OCI-LY7 (cell line): ENCODE data around the gene DCST2. TPM values are rescaled to one million over a fixed set of nuclear protein-coding genes. Genes with fewer than 3 reads are reported as not detected.
A peak's percentile ranks its signal among the peaks of the same experiment; 100 is the strongest.

Source experiments
- BruUV-seq: library from RNA; stranded (reverse); fragments of 400-500 nt; replicated peaks from 2 replicates; lab custom pipeline; 2021; lab: Mats Ljungman, UMichigan
- CTCF ChIA-PET: fragments of 300-600 bp; sonication (Branson Sonifier 250); formaldehyde crosslinking; loops from one replicate; lab custom pipeline; 2022; ENCODE audit warnings: antibody characterized with exemption; ENCODE audit not compliant: unreplicated experiment; lab: Charles Lee
- POLR2A ChIA-PET: fragments of 300-600 bp; sonication (Branson Sonifier 250); formaldehyde crosslinking; loops from one replicate; lab custom pipeline; 2022; ENCODE audit warnings: antibody characterized with exemption; lab: Charles Lee
- DNase-seq: peaks from one replicate; pipeline ENCODE4 v3.0.0-alpha.2; 2015; ENCODE audit warnings: low spot score
- H2AFZ ChIP-seq: fragments of 200-600 bp; sonication (generic), shearing (Covaris generic); 2 replicates; pipeline ENCODE4 v1.6.1; 2014; ENCODE audit warnings: mild to moderate bottlenecking, antibody characterized with exemption, low read length, moderate library complexity
- H3K27ac ChIP-seq: fragments of 200-600 bp; sonication (generic); 2 replicates; pipeline ENCODE4 v1.5.1; 2014; ENCODE audit warnings: mixed run types, low read depth, mild to moderate bottlenecking, moderate library complexity, low read length, inconsistent platforms; ENCODE audit not compliant: poor library complexity, severe bottlenecking
- H3K36me3 ChIP-seq: fragments of 200-600 bp; sonication (generic); 2 replicates; pipeline ENCODE4 v1.6.1; 2014; ENCODE audit warnings: mild to moderate bottlenecking, antibody characterized with exemption, low read length, moderate library complexity, mixed read lengths; ENCODE audit not compliant: insufficient read depth
- H3K4me1 ChIP-seq: fragments of 200-600 bp; sonication (generic); 2 replicates; pipeline ENCODE4 v1.5.1; 2014; ENCODE audit warnings: mild to moderate bottlenecking, low read length; ENCODE audit not compliant: insufficient read depth, poor library complexity, severe bottlenecking
- H3K4me2 ChIP-seq: fragments of 200-600 bp; sonication (generic); 2 replicates; pipeline ENCODE4 v1.6.1; 2014; ENCODE audit warnings: mild to moderate bottlenecking, low read length
- H3K4me3 ChIP-seq: fragments of 200-600 bp; sonication (generic); 2 replicates; pipeline ENCODE4 v1.5.1; 2014; ENCODE audit warnings: mild to moderate bottlenecking, low read depth, low read length; ENCODE audit not compliant: poor library complexity, severe bottlenecking
- H3K79me2 ChIP-seq: fragments of 200-600 bp; sonication (generic); 2 replicates; pipeline ENCODE4 v1.6.1; 2016; ENCODE audit warnings: low read depth, mild to moderate bottlenecking, low read length, moderate library complexity, mixed read lengths; ENCODE audit not compliant: insufficient read depth
- H3K9me2 ChIP-seq: fragments of 200-600 bp; sonication (generic); 2 replicates; pipeline ENCODE4 v1.6.1; 2016; ENCODE audit warnings: mild to moderate bottlenecking, low read length, mixed read lengths; ENCODE audit not compliant: insufficient read depth
- H3K9me3 ChIP-seq: fragments of 200-600 bp; sonication (generic); 2 replicates; pipeline ENCODE4 v1.6.1; 2014; ENCODE audit warnings: mild to moderate bottlenecking, mixed run types, low read length, mixed read lengths
- H4K20me1 ChIP-seq: fragments of 200-600 bp; sonication (generic); 2 replicates; pipeline ENCODE4 v1.6.1; 2014; ENCODE audit warnings: mild to moderate bottlenecking, antibody characterized with exemption, low read length, moderate library complexity, mixed read lengths; ENCODE audit not compliant: insufficient read depth
- EZH2phosphoT487 ChIP-seq: fragments of 200-600 bp; sonication (generic); IDR thresholded peaks from 2 replicates; pipeline ENCODE4 v1.6.1; 2018; ENCODE audit warnings: low read depth, borderline replicate concordance, mild to moderate bottlenecking, mixed run types, antibody characterized with exemption, low read length, moderate library complexity, mixed read lengths
- intact Hi-C: fragments of 100-400 bp; cut with micrococcal nuclease; formaldehyde crosslinking; loops from one replicate; pipeline ENCODE4 v1.10.0; 2022; ENCODE audit not compliant: unreplicated experiment
- total RNA-seq, 2 experiments: library from RNA; depleted of rRNA in 1 of 2; stranded (reverse); fragments of >200 nt in 1 of 2; shearing (Covaris generic) in 1 of 2; gene quantifications; 2 replicates each; pipeline ENCODE4 v1.2.3, GENCODE V29; 2014 to 2022
- TF ChIP-seq, protein P1 (sequence below): fragments of 200-600 bp; sonication (generic); conservative IDR thresholded peaks from 2 replicates; pipeline ENCODE4 v1.5.1; 2014; ENCODE audit warnings: mild to moderate bottlenecking, antibody characterized with exemption, low read length, moderate library complexity, mixed read lengths

DCST2 gene
- total RNA-seq, 2 experiments from 2014 or later = 0.85 to 2.0 TPM

DNA sequence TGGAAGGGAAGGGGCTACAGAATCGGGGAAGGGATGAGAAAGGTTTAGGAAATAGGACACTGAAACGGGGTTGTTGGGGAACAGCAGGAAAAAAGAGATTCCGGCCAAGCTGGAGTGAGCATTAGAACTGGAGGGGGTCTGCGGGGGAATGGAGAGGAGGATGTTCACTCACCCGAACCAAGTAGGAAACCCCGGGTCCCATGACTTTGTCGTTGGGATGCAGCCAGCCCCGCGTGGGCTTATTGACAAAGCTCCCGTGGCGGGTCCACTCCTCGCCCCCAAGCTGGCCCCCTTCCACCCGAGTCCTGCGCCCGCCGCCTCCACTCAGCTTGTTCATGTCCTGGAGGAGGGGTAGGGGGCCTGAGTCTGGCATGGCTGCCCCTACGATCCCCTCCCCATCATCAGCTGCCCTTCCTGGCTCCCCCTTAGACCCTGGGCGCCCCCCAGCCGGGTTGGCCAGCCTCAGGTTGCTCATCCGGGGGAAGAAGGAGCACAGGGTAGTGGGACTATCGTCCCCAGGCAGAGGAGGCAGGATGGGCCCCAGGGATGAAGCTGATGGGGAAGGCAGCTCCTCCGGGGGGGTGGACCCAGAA is 63.6 kb downstream of the DCST2 start:
- Histone ChIP-seq H3K9me3 (no peaks in the 10 kb centered on the region), H3K79me2 (peaks cover 36% of the 10 kb centered on the region), H3K36me3 (peaks cover 59% of the 10 kb centered on the region), H2AFZ (no peak overlapping the region), H3K4me2 (peak overlapping the region; percentile 59; the same call in 1 of the 2 replicates), H3K27ac (no peak overlapping the region), H4K20me1 (no peaks in the 10 kb centered on the region), H3K9me2 (no peaks in the 10 kb centered on the region), H3K4me3 (no peak overlapping the region), H3K4me1 (peaks cover 30% of the 10 kb centered on the region)
- POLR2A ChIA-PET = interaction anchor here (0.5 to 0.7 kb wide), 2 partner anchors 13 to 16 kb away, joined by 5 to 6 read pairs; partner anchors contain the start of gene FLAD1
- CTCF ChIA-PET = no interaction called here
- no TSS peak for BruUV-seq
- TF ChIP-seq, protein P1, sequence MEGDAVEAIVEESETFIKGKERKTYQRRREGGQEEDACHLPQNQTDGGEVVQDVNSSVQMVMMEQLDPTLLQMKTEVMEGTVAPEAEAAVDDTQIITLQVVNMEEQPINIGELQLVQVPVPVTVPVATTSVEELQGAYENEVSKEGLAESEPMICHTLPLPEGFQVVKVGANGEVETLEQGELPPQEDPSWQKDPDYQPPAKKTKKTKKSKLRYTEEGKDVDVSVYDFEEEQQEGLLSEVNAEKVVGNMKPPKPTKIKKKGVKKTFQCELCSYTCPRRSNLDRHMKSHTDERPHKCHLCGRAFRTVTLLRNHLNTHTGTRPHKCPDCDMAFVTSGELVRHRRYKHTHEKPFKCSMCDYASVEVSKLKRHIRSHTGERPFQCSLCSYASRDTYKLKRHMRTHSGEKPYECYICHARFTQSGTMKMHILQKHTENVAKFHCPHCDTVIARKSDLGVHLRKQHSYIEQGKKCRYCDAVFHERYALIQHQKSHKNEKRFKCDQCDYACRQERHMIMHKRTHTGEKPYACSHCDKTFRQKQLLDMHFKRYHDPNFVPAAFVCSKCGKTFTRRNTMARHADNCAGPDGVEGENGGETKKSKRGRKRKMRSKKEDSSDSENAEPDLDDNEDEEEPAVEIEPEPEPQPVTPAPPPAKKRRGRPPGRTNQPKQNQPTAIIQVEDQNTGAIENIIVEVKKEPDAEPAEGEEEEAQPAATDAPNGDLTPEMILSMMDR = no peak
- TF ChIP-seq EZH2phosphoT487 = no peak
- DNase-seq = no peak
- intact Hi-C loops = no loop called here

DNA sequence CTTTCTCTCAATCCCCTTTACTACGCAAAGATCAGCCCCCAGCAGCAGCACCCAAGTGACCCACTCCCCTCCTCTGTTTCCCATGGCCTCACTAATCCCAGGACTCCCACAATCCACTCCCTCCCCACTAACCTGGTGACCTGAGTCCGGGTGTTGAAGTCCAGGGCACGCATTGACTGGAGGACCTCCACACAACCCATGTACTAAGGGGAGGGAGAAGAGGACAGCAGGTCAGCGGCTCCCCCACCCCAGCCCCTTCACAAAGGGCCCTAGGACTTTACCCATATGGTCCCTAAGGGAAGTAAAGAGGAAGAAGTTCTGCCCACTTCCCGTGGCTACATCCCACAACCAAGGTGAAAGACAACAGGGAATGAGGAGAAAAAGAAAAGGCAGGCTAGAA is 64.3 kb downstream of the DCST2 start:
- Histone ChIP-seq H3K4me1 (peaks cover 30% of the 10 kb centered on the region), H3K9me2 (no peaks in the 10 kb centered on the region), H3K79me2 (peaks cover 34% of the 10 kb centered on the region), H3K4me3 (no peak overlapping the region), H2AFZ (no peak overlapping the region), H3K27ac (no peak overlapping the region), H4K20me1 (no peaks in the 10 kb centered on the region), H3K4me2 (no peak overlapping the region), H3K36me3 (peaks cover 65% of the 10 kb centered on the region), H3K9me3 (no peaks in the 10 kb centered on the region)
- ChIA-PET CTCF (no interaction called here), POLR2A (interaction anchor here (0.7 kb wide), 1 partner anchor 16 kb away, joined by 6 read pairs; no protein-coding TSS in a partner anchor)
- no peak for DNase-seq
- intact Hi-C loops = no loop called here
- TF ChIP-seq, protein P1 = no peak
- no peak for TF ChIP-seq EZH2phosphoT487
- BruUV-seq = no TSS peak

DNA sequence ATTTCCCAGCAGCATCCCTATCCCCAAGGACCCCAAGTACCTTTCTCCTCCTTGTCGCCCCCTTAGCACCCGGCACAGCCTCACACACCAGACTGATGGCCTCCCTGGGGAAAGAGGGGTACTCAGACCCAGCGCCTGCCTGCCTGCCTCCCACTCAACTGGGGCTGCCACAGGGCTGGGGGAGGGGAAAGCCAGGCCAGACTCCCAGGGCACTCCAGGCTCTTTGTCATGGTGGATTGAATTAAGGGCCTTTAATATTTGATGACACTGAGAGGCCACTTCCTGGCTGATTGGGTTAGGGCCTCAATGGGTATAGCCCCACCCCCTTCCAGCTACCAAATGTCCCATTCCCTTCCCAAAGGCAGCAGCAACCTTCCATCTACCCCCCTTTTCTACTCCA is 64.8 kb downstream of the DCST2 start:
- no peak overlapping the region for H3K27ac ChIP-seq
- no peak overlapping the region for H3K4me2 ChIP-seq
- peaks cover 70% of the 10 kb centered on the region for H3K36me3 ChIP-seq
- no TSS peak for BruUV-seq
- no peaks in the 10 kb centered on the region for H3K9me2 ChIP-seq
- POLR2A ChIA-PET = no interaction called here
- TF ChIP-seq EZH2phosphoT487 = no peak
- TF ChIP-seq, protein P1 = no peak
- CTCF ChIA-PET = no interaction called here
- no peak for DNase-seq
- no peak overlapping the region for H2AFZ ChIP-seq
- peaks cover 32% of the 10 kb centered on the region for H3K79me2 ChIP-seq
- peaks cover 30% of the 10 kb centered on the region for H3K4me1 ChIP-seq
- H3K9me3 ChIP-seq = no peaks in the 10 kb centered on the region
- intact Hi-C loops = no loop called here
- no peaks in the 10 kb centered on the region for H4K20me1 ChIP-seq
- no peak overlapping the region for H3K4me3 ChIP-seq
